Chondrocyte (in vitro differentiated cells): ENCODE measurements around the gene OR2A12. TPM values are rescaled to one million over a fixed set of nuclear protein-coding genes. Genes with fewer than 3 reads are reported as not detected.

Experiments used
- DNase-seq: peaks from one replicate; pipeline ENCODE4 v3.0.0; 2021; ENCODE audit warnings: mixed read lengths, low spot score
- H3K27ac Mint-ChIP-seq: one replicate; pipeline ENCODE4 v1.8.0; 2021; ENCODE audit warnings: mild to moderate bottlenecking, moderate library complexity, mixed read lengths; ENCODE audit not compliant: unreplicated experiment
- H3K27me3 Mint-ChIP-seq: 2 replicates; pipeline ENCODE4 v1.8.0; 2021; ENCODE audit warnings: low read depth, mixed read lengths
- H3K36me3 Mint-ChIP-seq: 2 replicates; pipeline ENCODE4 v1.8.0; 2021; ENCODE audit warnings: low read depth, mixed read lengths
- H3K4me1 Mint-ChIP-seq: 2 replicates; pipeline ENCODE4 v1.8.0; 2021; ENCODE audit warnings: low read depth, mild to moderate bottlenecking, mixed read lengths
- H3K4me3 Mint-ChIP-seq: one replicate; pipeline ENCODE4 v1.8.0; 2021; ENCODE audit warnings: mild to moderate bottlenecking, moderate library complexity, mixed read lengths; ENCODE audit not compliant: unreplicated experiment
- H3K9me3 Mint-ChIP-seq: 2 replicates; pipeline ENCODE4 v1.8.0; 2021; ENCODE audit warnings: low read depth, mixed read lengths
- CTCF ChIP-seq: fragments of 200-600 bp; sonication (generic); IDR thresholded peaks from 2 replicates; pipeline ENCODE4 v1.5.0; 2021; ENCODE audit warnings: antibody characterized with exemption, mild to moderate bottlenecking, moderate library complexity
- total RNA-seq: library from RNA; stranded (reverse); gene quantifications from 3 replicates; pipeline ENCODE4 v1.2.1, GENCODE V29; 2021

OR2A12 gene
- total RNA-seq, 1 donor from 2014 or later = not detected

- TF ChIP-seq CTCF = no peak
- H3K27me3 Mint-ChIP-seq = peaks cover 17% of the 10 kb centered on the region
- no peaks in the 10 kb centered on the region for H3K9me3 Mint-ChIP-seq
- no peaks in the 10 kb centered on the region for H3K4me1 Mint-ChIP-seq
- H3K4me3 Mint-ChIP-seq = no peak overlapping the region
- DNase-seq = no peak
- no peaks in the 10 kb centered on the region for H3K36me3 Mint-ChIP-seq
- no peak overlapping the region for H3K27ac Mint-ChIP-seq
These were observed 44.7 kb downstream of the OR2A12 start for GRCh38 chr7:144130730-144131129.

GRCh38 chr7:144132262-144132661 lies 46.2 kb downstream of the OR2A12 start:
- Mint-ChIP-seq H3K4me1 (no peaks in the 10 kb centered on the region), H3K36me3 (no peaks in the 10 kb centered on the region), H3K27me3 (peaks cover 21% of the 10 kb centered on the region), H3K9me3 (no peaks in the 10 kb centered on the region), H3K4me3 (no peak overlapping the region), H3K27ac (no peak overlapping the region)
- no peak for DNase-seq
- no peak for TF ChIP-seq CTCF

GRCh38 chr7:144133307-144133706 lies 47.2 kb downstream of the OR2A12 start:
- no peaks in the 10 kb centered on the region for H3K4me1 Mint-ChIP-seq
- no peak overlapping the region for H3K4me3 Mint-ChIP-seq
- H3K9me3 Mint-ChIP-seq = no peaks in the 10 kb centered on the region
- no peak overlapping the region for H3K27ac Mint-ChIP-seq
- H3K36me3 Mint-ChIP-seq = no peaks in the 10 kb centered on the region
- peaks cover 24% of the 10 kb centered on the region for H3K27me3 Mint-ChIP-seq
- no peak for TF ChIP-seq CTCF
- DNase-seq = no peak

GRCh38 chr7:144134116-144134515 lies 48.0 kb downstream of the OR2A12 start:
- H3K9me3 Mint-ChIP-seq = no peaks in the 10 kb centered on the region
- no peaks in the 10 kb centered on the region for H3K4me1 Mint-ChIP-seq
- H3K4me3 Mint-ChIP-seq = no peak overlapping the region
- DNase-seq = no peak
- TF ChIP-seq CTCF = no peak
- no peak overlapping the region for H3K27ac Mint-ChIP-seq
- H3K36me3 Mint-ChIP-seq = no peaks in the 10 kb centered on the region
- peaks cover 21% of the 10 kb centered on the region for H3K27me3 Mint-ChIP-seq

- TF ChIP-seq CTCF = no peak
- Mint-ChIP-seq H3K4me3 (no peak overlapping the region), H3K27ac (no peak overlapping the region), H3K36me3 (peaks cover 2% of the 10 kb centered on the region), H3K4me1 (no peaks in the 10 kb centered on the region), H3K27me3 (peaks cover 27% of the 10 kb centered on the region), H3K9me3 (no peaks in the 10 kb centered on the region)
- no peak for DNase-seq
These were observed 51.4 kb downstream of the OR2A12 start for GRCh38 chr7:144137501-144137900.
